Lower leg skin (tissue), 3 donors: ENCODE measurements around the gene ZNF205.

Source experiments
- POLR2A ChIP-seq, 2 donors: fragments of 450-650 bp; IDR thresholded peaks; one replicate each; pipeline ENCODE4 v1.6.1; 2016 to 2017; ENCODE audit warnings: antibody characterized with exemption in 2 of 2, mild to moderate bottlenecking in 1 of 2, moderate library complexity in 1 of 2
- TF ChIP-seq, protein P1 (sequence below), 3 donors: fragments of 450-650 bp; IDR thresholded peaks; one replicate each; pipeline ENCODE4 v1.5.1; 2016; ENCODE audit warnings: antibody characterized with exemption in 3 of 3, mild to moderate bottlenecking in 3 of 3, moderate library complexity in 2 of 3

DNA sequence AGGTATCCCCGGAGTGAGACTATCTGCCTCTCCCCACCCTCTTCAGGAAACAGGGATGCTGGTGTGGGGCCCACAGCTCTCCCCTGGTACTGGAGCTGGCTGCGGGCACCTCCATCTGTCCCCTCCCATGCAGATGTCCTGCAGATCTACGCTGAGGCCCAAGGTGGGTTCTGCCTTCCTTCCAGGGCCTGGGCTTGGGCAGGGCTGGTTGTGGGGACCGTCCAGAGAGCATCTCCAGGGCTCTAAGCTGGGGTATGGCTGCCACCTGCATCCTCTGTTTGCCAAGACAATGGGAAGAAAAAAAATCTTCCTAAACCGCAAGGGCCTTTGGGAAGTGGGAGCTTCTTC lies 35.3 kb downstream of the ZNF205 start:
- TF ChIP-seq, protein P1, sequence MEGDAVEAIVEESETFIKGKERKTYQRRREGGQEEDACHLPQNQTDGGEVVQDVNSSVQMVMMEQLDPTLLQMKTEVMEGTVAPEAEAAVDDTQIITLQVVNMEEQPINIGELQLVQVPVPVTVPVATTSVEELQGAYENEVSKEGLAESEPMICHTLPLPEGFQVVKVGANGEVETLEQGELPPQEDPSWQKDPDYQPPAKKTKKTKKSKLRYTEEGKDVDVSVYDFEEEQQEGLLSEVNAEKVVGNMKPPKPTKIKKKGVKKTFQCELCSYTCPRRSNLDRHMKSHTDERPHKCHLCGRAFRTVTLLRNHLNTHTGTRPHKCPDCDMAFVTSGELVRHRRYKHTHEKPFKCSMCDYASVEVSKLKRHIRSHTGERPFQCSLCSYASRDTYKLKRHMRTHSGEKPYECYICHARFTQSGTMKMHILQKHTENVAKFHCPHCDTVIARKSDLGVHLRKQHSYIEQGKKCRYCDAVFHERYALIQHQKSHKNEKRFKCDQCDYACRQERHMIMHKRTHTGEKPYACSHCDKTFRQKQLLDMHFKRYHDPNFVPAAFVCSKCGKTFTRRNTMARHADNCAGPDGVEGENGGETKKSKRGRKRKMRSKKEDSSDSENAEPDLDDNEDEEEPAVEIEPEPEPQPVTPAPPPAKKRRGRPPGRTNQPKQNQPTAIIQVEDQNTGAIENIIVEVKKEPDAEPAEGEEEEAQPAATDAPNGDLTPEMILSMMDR (IDR thresholded peaks at IDR 0.05): no peak
- no peak for TF ChIP-seq POLR2A (IDR thresholded peaks at IDR 0.05)
